ENCODE data around the gene ELOVL7. TPM values are rescaled to one million over a fixed set of nuclear protein-coding genes. Genes with fewer than 3 reads are reported as not detected.
"Not testable (repeated sequence)": the region's sequence is repeated elsewhere in the genome, so short reads cannot be mapped to it uniquely, and the experiment has no call there.

ELOVL7 gene
- total RNA-seq, 2 experiments from 2014 or later, result 0.30 to 0.31 TPM

GRCh38 chr5:60827201-60827600 lies 16.9 kb downstream of the ELOVL7 start:
- no peak for DNase-seq
- no peak overlapping the region for H3K27ac Mint-ChIP-seq
- no peaks in the 10 kb centered on the region for H3K36me3 Mint-ChIP-seq (ENCODE audit: low read depth)
- peaks cover 7% of the 10 kb centered on the region for H3K4me1 Mint-ChIP-seq (ENCODE audit: low read depth)
- intact Hi-C loops (cut with micrococcal nuclease), result no loop called here
- H3K4me3 Mint-ChIP-seq, result no peak overlapping the region
- CTCF ChIA-PET, result no interaction called here
- peaks cover 4% of the 10 kb centered on the region for H3K27me3 Mint-ChIP-seq (ENCODE audit: low read depth)
- H3K9me3 Mint-ChIP-seq, result no peaks in the 10 kb centered on the region

- Mint-ChIP-seq H3K27ac (no peak overlapping the region), H3K9me3 (no peaks in the 10 kb centered on the region), H3K27me3 (ENCODE audit: low read depth) (peaks cover 4% of the 10 kb centered on the region), H3K4me1 (ENCODE audit: low read depth) (peaks cover 7% of the 10 kb centered on the region), H3K36me3 (ENCODE audit: low read depth) (no peaks in the 10 kb centered on the region), H3K4me3 (no peak overlapping the region)
- DNase-seq, result no peak
- intact Hi-C loops (cut with micrococcal nuclease), result no loop called here
- CTCF ChIA-PET, result no interaction called here
Measured at GRCh38 chr5:60826653-60827052, 17.4 kb downstream of the ELOVL7 start.

DNA sequence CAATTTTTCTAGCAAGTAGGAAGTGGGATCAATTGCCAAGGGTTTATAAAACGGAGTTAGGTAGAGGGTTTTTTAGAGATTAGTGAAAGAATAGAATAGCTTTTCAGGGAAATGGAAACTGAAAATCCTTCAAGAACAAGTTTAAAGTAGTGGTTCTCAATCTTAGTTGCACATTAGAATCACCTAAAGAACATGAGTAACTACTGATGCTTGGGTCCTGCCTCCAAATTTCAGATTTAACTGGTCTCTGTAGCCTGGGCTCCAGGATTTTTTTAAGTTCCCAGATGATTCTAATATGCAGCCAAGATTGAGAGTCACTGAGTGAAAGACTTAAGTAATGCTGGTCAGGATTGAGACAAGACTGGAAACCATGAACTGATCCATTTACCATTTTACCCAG lies 20.5 kb downstream of the ELOVL7 start:
- CTCF ChIA-PET, result no interaction called here
- Mint-ChIP-seq H3K4me3 (no peak overlapping the region), H3K27ac (no peak overlapping the region), H3K4me1 (ENCODE audit: low read depth) (no peaks in the 10 kb centered on the region), H3K9me3 (no peaks in the 10 kb centered on the region), H3K36me3 (ENCODE audit: low read depth) (no peaks in the 10 kb centered on the region), H3K27me3 (ENCODE audit: low read depth) (peaks cover 4% of the 10 kb centered on the region)
- no peak for DNase-seq
- intact Hi-C loops (cut with micrococcal nuclease), result no loop called here

DNA sequence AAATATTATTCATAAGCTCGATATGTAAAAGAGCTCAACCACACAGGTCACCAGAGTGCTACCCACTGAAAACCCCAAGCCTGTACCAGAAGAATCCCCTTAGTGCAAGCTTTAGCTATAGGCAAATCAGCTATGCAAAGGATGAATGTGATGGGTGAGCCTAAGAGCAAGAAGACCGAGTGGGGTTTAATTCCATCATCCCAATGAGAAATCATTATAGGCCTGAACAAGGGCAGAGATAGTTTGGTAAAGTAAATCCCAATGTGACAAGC lies 21.8 kb downstream of the ELOVL7 start:
- Mint-ChIP-seq H3K4me3 (no peak overlapping the region), H3K27me3 (ENCODE audit: low read depth) (no peaks in the 10 kb centered on the region), H3K27ac (no peak overlapping the region), H3K9me3 (no peaks in the 10 kb centered on the region), H3K4me1 (ENCODE audit: low read depth) (no peaks in the 10 kb centered on the region), H3K36me3 (ENCODE audit: low read depth) (no peaks in the 10 kb centered on the region)
- CTCF ChIA-PET, result no interaction called here
- no peak for DNase-seq
- intact Hi-C loops (cut with micrococcal nuclease), result no loop called here

- no peaks in the 10 kb centered on the region for H3K27me3 Mint-ChIP-seq (ENCODE audit: low read depth)
- DNase-seq, result no peak
- CTCF ChIA-PET, result interaction anchor here (0.6 kb wide), 1 partner anchor 144 kb away, joined by 3 read pairs; no protein-coding TSS in a partner anchor
- no peaks in the 10 kb centered on the region for H3K36me3 Mint-ChIP-seq (ENCODE audit: low read depth)
- intact Hi-C loops (cut with micrococcal nuclease), result no loop called here
- no peaks in the 10 kb centered on the region for H3K9me3 Mint-ChIP-seq
- H3K4me3 Mint-ChIP-seq, result no peak overlapping the region
- H3K4me1 Mint-ChIP-seq (ENCODE audit: low read depth), result no peaks in the 10 kb centered on the region
- no peak overlapping the region for H3K27ac Mint-ChIP-seq
Measured at GRCh38 chr5:60821488-60822284, 22.4 kb downstream of the ELOVL7 start.

DNA sequence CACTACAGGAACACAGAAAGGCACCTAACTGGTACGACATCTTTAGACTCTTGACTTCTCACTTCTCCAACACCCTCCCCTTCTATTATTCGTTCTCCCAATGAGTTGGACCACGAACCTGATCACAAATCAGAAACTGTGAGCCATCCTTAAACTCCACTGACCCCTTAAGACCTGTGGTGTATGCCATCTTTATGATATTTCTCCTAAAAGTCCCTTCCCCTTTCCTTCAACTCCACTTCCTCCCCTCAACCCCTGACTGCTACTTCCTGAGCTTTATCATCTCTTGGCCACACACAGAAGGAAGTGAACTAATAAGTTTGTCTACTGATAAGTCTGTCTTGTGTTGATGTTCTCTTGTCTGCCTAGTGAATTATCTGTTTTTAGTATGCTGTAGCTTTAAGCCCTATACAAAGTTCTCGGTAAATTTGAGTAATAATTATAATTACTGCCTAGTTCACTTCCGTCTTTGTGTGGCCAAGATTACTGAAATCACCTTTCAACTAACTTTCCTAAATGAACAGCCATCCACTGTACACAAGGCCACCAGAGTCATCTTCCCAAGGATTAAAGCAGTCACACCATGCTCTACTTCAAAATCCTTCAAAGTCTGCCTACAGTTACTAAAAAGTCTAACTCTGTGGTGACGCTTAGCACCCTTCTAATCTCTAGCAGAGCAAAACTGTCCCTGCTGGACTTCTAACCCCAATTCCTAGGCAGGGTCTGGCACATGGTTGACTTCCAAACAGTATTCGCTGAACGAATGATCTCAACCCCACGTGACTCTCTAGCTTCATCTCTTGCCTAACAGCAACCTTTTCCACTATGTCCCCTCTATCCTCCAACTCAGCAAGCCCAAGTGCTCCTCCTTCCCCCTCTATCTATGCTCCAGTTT lies 23.2 kb downstream of the ELOVL7 start:
- Mint-ChIP-seq H3K4me1 (ENCODE audit: low read depth) (no peaks in the 10 kb centered on the region), H3K36me3 (ENCODE audit: low read depth) (no peaks in the 10 kb centered on the region), H3K27me3 (ENCODE audit: low read depth) (no peaks in the 10 kb centered on the region), H3K4me3 (no peak overlapping the region), H3K9me3 (no peaks in the 10 kb centered on the region), H3K27ac (no peak overlapping the region)
- intact Hi-C loops (cut with micrococcal nuclease), result no loop called here
- no peak for DNase-seq
- CTCF ChIA-PET, result no interaction called here

DNA sequence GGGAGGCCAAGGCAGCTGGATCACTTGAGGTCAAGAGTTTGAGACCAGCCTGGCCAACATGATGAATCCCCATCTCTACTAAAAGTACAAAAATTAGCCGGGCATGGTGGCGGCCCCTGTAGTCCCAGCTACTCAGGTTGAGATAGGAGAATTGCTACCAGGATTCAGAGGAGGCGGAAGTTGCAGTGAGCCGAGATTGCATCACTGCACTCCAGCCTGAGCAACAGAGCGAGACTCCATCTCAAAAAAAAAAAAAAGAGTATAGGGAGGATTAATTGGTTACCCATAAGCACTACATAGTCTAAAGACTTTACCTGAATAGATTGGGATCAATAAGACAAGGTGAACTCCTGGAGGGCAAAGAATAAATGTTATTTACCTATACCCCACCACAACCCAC lies 27.9 kb downstream of the ELOVL7 start:
- H3K27ac Mint-ChIP-seq; H3K4me1 Mint-ChIP-seq (ENCODE audit: low read depth); H3K4me3 Mint-ChIP-seq; H3K36me3 Mint-ChIP-seq (ENCODE audit: low read depth); CTCF ChIA-PET; H3K27me3 Mint-ChIP-seq (ENCODE audit: low read depth); H3K9me3 Mint-ChIP-seq; intact Hi-C loops (cut with micrococcal nuclease); DNase-seq: not testable (repeated sequence)

GRCh38 chr5:60814498-60814897 lies 29.6 kb downstream of the ELOVL7 start:
- no peak overlapping the region for H3K27ac Mint-ChIP-seq
- no peaks in the 10 kb centered on the region for H3K9me3 Mint-ChIP-seq
- CTCF ChIA-PET, result interaction anchor here (0.8 kb wide), 1 partner anchor 24 kb away, joined by 3 read pairs; no protein-coding TSS in a partner anchor
- H3K4me3 Mint-ChIP-seq, result no peak overlapping the region
- no peaks in the 10 kb centered on the region for H3K4me1 Mint-ChIP-seq (ENCODE audit: low read depth)
- DNase-seq, result no peak
- H3K27me3 Mint-ChIP-seq (ENCODE audit: low read depth), result peaks cover 4% of the 10 kb centered on the region
- intact Hi-C loops (cut with micrococcal nuclease), result no loop called here
- H3K36me3 Mint-ChIP-seq (ENCODE audit: low read depth), result no peaks in the 10 kb centered on the region

DNA sequence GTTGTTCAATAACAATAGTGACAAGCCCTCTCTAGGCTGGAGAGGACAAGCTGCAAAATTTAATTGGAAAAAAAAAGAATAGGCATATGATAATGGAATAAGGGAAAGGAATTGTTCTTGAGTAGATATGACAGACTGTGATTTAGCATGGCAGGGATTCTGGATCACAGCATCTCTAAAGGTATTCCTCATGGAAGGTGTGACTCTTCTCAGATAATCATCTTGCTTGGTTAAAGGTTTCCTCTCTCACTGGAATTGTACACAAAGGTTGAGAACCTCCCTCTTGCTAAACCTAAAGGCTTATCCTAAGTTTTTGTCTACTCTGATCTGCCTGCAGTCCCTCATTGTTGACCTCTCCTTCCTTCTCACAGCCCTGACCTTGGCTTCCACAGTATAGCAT lies 31.6 kb downstream of the ELOVL7 start:
- Mint-ChIP-seq H3K9me3 (no peaks in the 10 kb centered on the region), H3K36me3 (ENCODE audit: low read depth) (no peaks in the 10 kb centered on the region), H3K27me3 (ENCODE audit: low read depth) (peaks cover 5% of the 10 kb centered on the region), H3K27ac (no peak overlapping the region), H3K4me3 (no peak overlapping the region), H3K4me1 (ENCODE audit: low read depth) (no peaks in the 10 kb centered on the region)
- CTCF ChIA-PET, result no interaction called here
- intact Hi-C loops (cut with micrococcal nuclease), result no loop called here
- DNase-seq, result no peak

GRCh38 chr5:60811105-60811504 lies 33.0 kb downstream of the ELOVL7 start:
- DNase-seq, result no peak
- H3K27ac Mint-ChIP-seq, result no peak overlapping the region
- no peaks in the 10 kb centered on the region for H3K4me1 Mint-ChIP-seq (ENCODE audit: low read depth)
- no peaks in the 10 kb centered on the region for H3K9me3 Mint-ChIP-seq
- CTCF ChIA-PET, result no interaction called here
- intact Hi-C loops (cut with micrococcal nuclease), result no loop called here
- no peaks in the 10 kb centered on the region for H3K36me3 Mint-ChIP-seq (ENCODE audit: low read depth)
- no peak overlapping the region for H3K4me3 Mint-ChIP-seq
- peaks cover 9% of the 10 kb centered on the region for H3K27me3 Mint-ChIP-seq (ENCODE audit: low read depth)

- no peaks in the 10 kb centered on the region for H3K4me1 Mint-ChIP-seq (ENCODE audit: low read depth)
- no peak overlapping the region for H3K4me3 Mint-ChIP-seq
- peaks cover 9% of the 10 kb centered on the region for H3K27me3 Mint-ChIP-seq (ENCODE audit: low read depth)
- CTCF ChIA-PET, result no interaction called here
- H3K9me3 Mint-ChIP-seq, result no peaks in the 10 kb centered on the region
- no peak for DNase-seq
- intact Hi-C loops (cut with micrococcal nuclease), result no loop called here
- no peaks in the 10 kb centered on the region for H3K36me3 Mint-ChIP-seq (ENCODE audit: low read depth)
- no peak overlapping the region for H3K27ac Mint-ChIP-seq
Measured at GRCh38 chr5:60810438-60811085, 33.5 kb downstream of the ELOVL7 start.

DNA sequence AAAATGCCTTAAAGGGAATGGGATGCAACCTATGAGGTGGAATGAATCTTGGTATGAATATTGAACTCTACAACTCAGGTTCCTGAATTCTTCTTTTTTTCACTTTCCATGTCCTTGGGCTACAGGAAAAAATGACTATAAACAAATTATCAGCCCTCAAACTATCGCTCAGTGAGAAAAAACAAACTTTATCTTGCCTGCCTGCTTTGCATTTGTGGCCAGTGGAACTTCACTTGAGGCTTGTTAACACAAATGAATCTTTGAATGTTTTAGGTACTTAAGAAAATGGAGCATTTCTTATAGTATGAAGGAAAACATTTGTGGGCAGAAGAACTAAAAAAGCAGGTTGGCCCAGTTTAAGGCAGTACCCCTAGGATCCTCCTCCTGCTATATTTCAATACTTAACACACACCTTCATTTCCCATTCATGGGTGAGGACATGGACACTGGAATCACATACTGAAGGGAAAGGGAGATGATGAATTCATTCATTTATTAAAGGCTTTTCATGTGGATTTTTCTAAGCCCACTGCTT lies 34.1 kb downstream of the ELOVL7 start:
- no peak overlapping the region for H3K27ac Mint-ChIP-seq
- no peak overlapping the region for H3K4me3 Mint-ChIP-seq
- H3K36me3 Mint-ChIP-seq (ENCODE audit: low read depth), result no peaks in the 10 kb centered on the region
- H3K27me3 Mint-ChIP-seq (ENCODE audit: low read depth), result peaks cover 9% of the 10 kb centered on the region
- H3K9me3 Mint-ChIP-seq, result no peaks in the 10 kb centered on the region
- intact Hi-C loops (cut with micrococcal nuclease), result no loop called here
- no peaks in the 10 kb centered on the region for H3K4me1 Mint-ChIP-seq (ENCODE audit: low read depth)
- CTCF ChIA-PET, result no interaction called here
- no peak for DNase-seq
